Mesenchymal stem cell (in vitro differentiated cells and primary cell): ENCODE measurements around the gene TIAM1.

Experiments
- DNase-seq: peaks from one replicate; pipeline ENCODE4 v3.0.0-alpha.2; 2013
- H2AFZ ChIP-seq: one replicate; pipeline ENCODE4 v1.6.1; 2013; ENCODE audit warnings: low read depth, mild to moderate bottlenecking, control low read depth, inconsistent platforms, low read length, moderate library complexity
- H2AK5ac ChIP-seq: 2 replicates; pipeline ENCODE4 v1.6.1; 2013; ENCODE audit warnings: low read length, moderate library complexity, mild to moderate bottlenecking, inconsistent platforms; ENCODE audit not compliant: severe bottlenecking
- H2BK120ac ChIP-seq: one replicate; pipeline ENCODE4 v1.6.1; 2013; ENCODE audit warnings: low read depth, mild to moderate bottlenecking, inconsistent platforms, low read length, moderate library complexity
- H2BK12ac ChIP-seq, 2 experiments: one replicate each; pipeline ENCODE4 v1.6.1; 2013; ENCODE audit warnings: inconsistent platforms in 2 of 2, low read length in 2 of 2, mild to moderate bottlenecking in 2 of 2, moderate library complexity in 2 of 2, control low read depth in 1 of 2
- H2BK15ac ChIP-seq: one replicate; pipeline ENCODE4 v1.6.1; 2013; ENCODE audit warnings: mild to moderate bottlenecking, low read depth, inconsistent platforms; ENCODE audit not compliant: poor library complexity, severe bottlenecking
- H2BK5ac ChIP-seq: 2 replicates; pipeline ENCODE4 v1.6.1; 2013; ENCODE audit warnings: low read depth, mild to moderate bottlenecking, low read length, control low read depth, inconsistent platforms; ENCODE audit not compliant: poor library complexity, severe bottlenecking
- H3K14ac ChIP-seq, 2 experiments: one replicate each; pipeline ENCODE4 v1.6.1; 2013; ENCODE audit warnings: inconsistent platforms in 2 of 2, low read length in 2 of 2, control low read depth in 1 of 2, mild to moderate bottlenecking in 1 of 2, moderate library complexity in 1 of 2
- H3K18ac ChIP-seq, 2 experiments: one replicate each; pipeline ENCODE4 v1.6.1; 2013; ENCODE audit warnings: inconsistent platforms in 2 of 2, low read length in 2 of 2, control low read depth in 1 of 2, low read depth in 1 of 2, mild to moderate bottlenecking in 1 of 2
- H3K23ac ChIP-seq, 2 experiments: one replicate each; pipeline ENCODE4 v1.6.1; 2013; ENCODE audit warnings: inconsistent platforms in 2 of 2, low read length in 2 of 2, mild to moderate bottlenecking in 2 of 2, moderate library complexity in 2 of 2, control low read depth in 1 of 2
- H3K27ac ChIP-seq: 2 replicates; pipeline ENCODE4 v1.5.1; 2013; ENCODE audit warnings: mild to moderate bottlenecking, moderate library complexity, low read length, control low read depth, inconsistent platforms; ENCODE audit not compliant: poor library complexity, severe bottlenecking
- H3K27me3 ChIP-seq, 2 experiments: 2 replicates each; pipeline versions ENCODE4 v1.6.1 to v1.7.0; 2013; ENCODE audit warnings: low read length in 2 of 2, mild to moderate bottlenecking in 2 of 2, moderate library complexity in 2 of 2, control low read depth in 1 of 2, inconsistent platforms in 1 of 2; ENCODE audit not compliant: control insufficient read depth in 1 of 2, insufficient read depth in 1 of 2
- H3K36me3 ChIP-seq, 2 experiments: 2 replicates each; pipeline versions ENCODE4 v1.6.1 to v1.7.0; 2013; ENCODE audit warnings: low read length in 2 of 2, control low read depth in 1 of 2, inconsistent platforms in 1 of 2, low read depth in 1 of 2, mild to moderate bottlenecking in 1 of 2; ENCODE audit not compliant: insufficient read depth in 2 of 2, control insufficient read depth in 1 of 2
- H3K4ac ChIP-seq, 2 experiments: one replicate each; pipeline ENCODE4 v1.6.1; 2013; ENCODE audit warnings: inconsistent platforms in 2 of 2, low read length in 2 of 2, mild to moderate bottlenecking in 2 of 2, moderate library complexity in 2 of 2, control low read depth in 1 of 2, low read depth in 1 of 2
- H3K4me1 ChIP-seq: 2 replicates; pipeline ENCODE4 v1.6.1; 2013; ENCODE audit warnings: low read depth, low read length, control low read depth; ENCODE audit not compliant: control insufficient read depth, insufficient read depth
- H3K4me2 ChIP-seq: 2 replicates; pipeline ENCODE4 v1.6.1; 2013; ENCODE audit warnings: low read length, mild to moderate bottlenecking, inconsistent platforms; ENCODE audit not compliant: poor library complexity, severe bottlenecking
- H3K4me3 ChIP-seq, 2 experiments: 2 replicates each; pipeline versions ENCODE4 v1.5.1 to v1.7.0; 2013; ENCODE audit warnings: low read length in 2 of 2, mild to moderate bottlenecking in 2 of 2, control low read depth in 1 of 2, low read depth in 1 of 2; ENCODE audit not compliant: insufficient read depth in 1 of 2
- H3K79me1 ChIP-seq: replicated peaks from 2 replicates; pipeline ENCODE4 v1.6.1; 2013; ENCODE audit warnings: mild to moderate bottlenecking, control low read depth, low read length, inconsistent platforms; ENCODE audit not compliant: poor library complexity, severe bottlenecking
- H3K9ac ChIP-seq: 2 replicates; pipeline ENCODE4 v1.7.0; 2013; ENCODE audit warnings: mild to moderate bottlenecking, low read length, moderate library complexity
- H3K9me3 ChIP-seq: 2 replicates; pipeline ENCODE4 v1.7.0; 2013; ENCODE audit warnings: mild to moderate bottlenecking, low read length; ENCODE audit not compliant: control insufficient read depth
- H4K8ac ChIP-seq: one replicate; pipeline ENCODE4 v1.6.1; 2013; ENCODE audit warnings: inconsistent platforms, mild to moderate bottlenecking, low read length, moderate library complexity
- H4K91ac ChIP-seq: one replicate; pipeline ENCODE4 v1.6.1; 2013; ENCODE audit warnings: mild to moderate bottlenecking, low read length, inconsistent platforms
- WGBS: methylation state at CpG from one replicate; pipeline ENCODE4 v1.1.7; 2013; ENCODE audit warnings: mixed read lengths; 5-methylcytosine and 5-hydroxymethylcytosine counted together

Gene TIAM1

GRCh38 chr21:31337996-31338907 lies 5.8 kb downstream of the TIAM1 start:
- Histone ChIP-seq H2BK15ac (no peak overlapping the region), H3K4me2 (no peak overlapping the region), H2AFZ (no peak overlapping the region), H4K91ac (no peak overlapping the region), H3K36me3 (peaks cover 4 to 16% of the 10 kb centered on the region in 2 experiments), H4K8ac (no peak overlapping the region), H3K14ac (no peak overlapping the region), H3K9me3 (no peaks in the 10 kb centered on the region), H3K4me1 (peaks cover 9% of the 10 kb centered on the region), H2AK5ac (no peak overlapping the region), H3K9ac (no peak overlapping the region), H3K27me3 (no peaks in the 10 kb centered on the region), H3K27ac (no peak overlapping the region), H3K4ac (no peak overlapping the region), H3K23ac (no peak overlapping the region), H3K79me1 (peaks cover 19% of the 10 kb centered on the region), H2BK5ac (no peak overlapping the region), H2BK12ac (no peak overlapping the region), H3K4me3 (no peak overlapping the region), H2BK120ac (no peak overlapping the region), H3K18ac (no peak overlapping the region)
- 74% methylated on average over 25 of the region's 25 CpGs for WGBS
- DNase-seq, result peak; percentile 68

GRCh38 chr21:31337086-31337485 lies 7.0 kb downstream of the TIAM1 start:
- H3K79me1 ChIP-seq, result peaks cover 15% of the 10 kb centered on the region
- H2BK120ac ChIP-seq, result no peak overlapping the region
- no peak overlapping the region for H3K14ac ChIP-seq
- no peak overlapping the region for H3K4me3 ChIP-seq
- WGBS, result 96% methylated on average over 1 of the region's 3 CpGs
- H3K4me2 ChIP-seq, result no peak overlapping the region
- H3K27ac ChIP-seq, result no peak overlapping the region
- H2BK15ac ChIP-seq, result no peak overlapping the region
- no peak overlapping the region for H4K91ac ChIP-seq
- no peak overlapping the region for H4K8ac ChIP-seq
- no peaks in the 10 kb centered on the region for H3K9me3 ChIP-seq
- H3K4me1 ChIP-seq, result peaks cover 9% of the 10 kb centered on the region
- no peak overlapping the region for H3K18ac ChIP-seq
- H3K27me3 ChIP-seq, result no peaks in the 10 kb centered on the region
- H2AK5ac ChIP-seq, result no peak overlapping the region
- peak overlapping the region; percentile 45 for H3K9ac ChIP-seq
- no peak for DNase-seq
- H2AFZ ChIP-seq, result no peak overlapping the region
- H3K36me3 ChIP-seq, result peaks cover 4 to 16% of the 10 kb centered on the region in 2 experiments
- H2BK5ac ChIP-seq, result no peak overlapping the region
- no peak overlapping the region for H3K23ac ChIP-seq
- no peak overlapping the region for H3K4ac ChIP-seq
- H2BK12ac ChIP-seq, result no peak overlapping the region

- Histone ChIP-seq H2BK12ac (peak overlapping the region in 1 of 2 experiments; percentile 84), H3K14ac (no peak overlapping the region), H4K91ac (no peak overlapping the region), H3K4me1 (peaks cover 9% of the 10 kb centered on the region), H3K4me2 (no peak overlapping the region), H2AK5ac (peak overlapping the region; percentile 49), H3K23ac (no peak overlapping the region), H3K27me3 (no peaks in the 10 kb centered on the region), H2BK120ac (no peak overlapping the region), H3K36me3 (peaks cover 4 to 16% of the 10 kb centered on the region in 2 experiments), H2BK15ac (no peak overlapping the region), H2BK5ac (no peak overlapping the region), H3K4me3 (peak overlapping the region in 1 of 2 experiments; percentile 6), H3K79me1 (peaks cover 15% of the 10 kb centered on the region), H2AFZ (no peak overlapping the region), H3K9me3 (no peaks in the 10 kb centered on the region), H3K27ac (peak overlapping the region; percentile 59), H3K18ac (peak overlapping the region in 1 of 2 experiments; percentile 50), H4K8ac (peak overlapping the region; percentile 29), H3K4ac (no peak overlapping the region), H3K9ac (peak overlapping the region; percentile 45)
- WGBS, result 97% methylated on average over 6 of the region's 6 CpGs
- no peak for DNase-seq
These were observed 7.4 kb downstream of the TIAM1 start for GRCh38 chr21:31336739-31337040.

- Histone ChIP-seq H3K27ac (peak overlapping the region; percentile 59), H3K23ac (no peak overlapping the region), H3K9me3 (no peaks in the 10 kb centered on the region), H3K4ac (no peak overlapping the region), H2BK5ac (no peak overlapping the region), H4K8ac (peak overlapping the region; percentile 27), H3K79me1 (peaks cover 18% of the 10 kb centered on the region), H3K14ac (peak overlapping the region in 1 of 2 experiments; percentile 18), H3K4me3 (peak overlapping the region in 1 of 2 experiments; percentile 6), H3K9ac (peak overlapping the region; percentile 45), H3K27me3 (no peaks in the 10 kb centered on the region), H3K4me1 (peaks cover 9% of the 10 kb centered on the region), H2AFZ (no peak overlapping the region), H2BK15ac (no peak overlapping the region), H4K91ac (peak overlapping the region; percentile 11), H3K18ac (peak overlapping the region in 1 of 2 experiments; percentile 50), H3K4me2 (no peak overlapping the region), H2BK120ac (no peak overlapping the region), H2BK12ac (peak overlapping the region in 1 of 2 experiments; percentile 84), H2AK5ac (peak overlapping the region; percentile 49), H3K36me3 (peaks cover 4 to 16% of the 10 kb centered on the region in 2 experiments)
- 46% methylated on average over 12 of the region's 12 CpGs for WGBS
- DNase-seq, result peak; percentile 84
These were observed 7.9 kb downstream of the TIAM1 start for GRCh38 chr21:31335957-31336738.
